Suprapubic skin (tissue), 3 donors: ENCODE measurements around the gene TTLL3.

Experiments used
- POLR2A ChIP-seq, 2 donors: fragments of 450-650 bp; IDR thresholded peaks; one replicate each; pipeline ENCODE4 v1.6.1; 2017; ENCODE audit warnings: antibody characterized with exemption in 2 of 2, mild to moderate bottlenecking in 2 of 2, moderate library complexity in 2 of 2
- TF ChIP-seq, protein P1 (sequence below), 2 donors: fragments of 200-600 bp in 1 of 2; fragments of 450-650 bp in 1 of 2; sonication (generic) in 1 of 2; IDR thresholded peaks; one replicate each; pipeline ENCODE4 v1.5.1; 2016 to 2019; ENCODE audit warnings: antibody characterized with exemption in 2 of 2, mild to moderate bottlenecking in 1 of 2, moderate library complexity in 1 of 2

GRCh38 chr3:9781551-9781950 lies 28.5 kb upstream of the TTLL3 start:
- TF ChIP-seq, protein P1, sequence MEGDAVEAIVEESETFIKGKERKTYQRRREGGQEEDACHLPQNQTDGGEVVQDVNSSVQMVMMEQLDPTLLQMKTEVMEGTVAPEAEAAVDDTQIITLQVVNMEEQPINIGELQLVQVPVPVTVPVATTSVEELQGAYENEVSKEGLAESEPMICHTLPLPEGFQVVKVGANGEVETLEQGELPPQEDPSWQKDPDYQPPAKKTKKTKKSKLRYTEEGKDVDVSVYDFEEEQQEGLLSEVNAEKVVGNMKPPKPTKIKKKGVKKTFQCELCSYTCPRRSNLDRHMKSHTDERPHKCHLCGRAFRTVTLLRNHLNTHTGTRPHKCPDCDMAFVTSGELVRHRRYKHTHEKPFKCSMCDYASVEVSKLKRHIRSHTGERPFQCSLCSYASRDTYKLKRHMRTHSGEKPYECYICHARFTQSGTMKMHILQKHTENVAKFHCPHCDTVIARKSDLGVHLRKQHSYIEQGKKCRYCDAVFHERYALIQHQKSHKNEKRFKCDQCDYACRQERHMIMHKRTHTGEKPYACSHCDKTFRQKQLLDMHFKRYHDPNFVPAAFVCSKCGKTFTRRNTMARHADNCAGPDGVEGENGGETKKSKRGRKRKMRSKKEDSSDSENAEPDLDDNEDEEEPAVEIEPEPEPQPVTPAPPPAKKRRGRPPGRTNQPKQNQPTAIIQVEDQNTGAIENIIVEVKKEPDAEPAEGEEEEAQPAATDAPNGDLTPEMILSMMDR (IDR thresholded peaks at IDR 0.05): no peak
- TF ChIP-seq POLR2A (IDR thresholded peaks at IDR 0.05): no peak
